GM23248 (cell line): ENCODE results near the gene TMEM255B. TPM values are rescaled to one million over a fixed set of nuclear protein-coding genes. Genes with fewer than 3 reads are reported as not detected.
"Not testable (repeated sequence)": the region's sequence is repeated elsewhere in the genome, so short reads cannot be mapped to it uniquely, and the experiment has no call there.

Source experiments
- DNase-seq: peaks from one replicate; pipeline ENCODE4 v3.0.0-alpha.2; 2015
- H2AFZ ChIP-seq: fragments of 200-600 bp; sonication (generic); 2 replicates; pipeline ENCODE4 v1.6.1; 2016; ENCODE audit warnings: antibody characterized with exemption
- H3F3A ChIP-seq: fragments of 200-600 bp; sonication (generic); 2 replicates; pipeline ENCODE4 v1.6.1; 2016; ENCODE audit warnings: mild to moderate bottlenecking, antibody characterized with exemption, mixed run types; ENCODE audit not compliant: insufficient read depth
- H3K27ac ChIP-seq: fragments of 200-600 bp; sonication (generic); 2 replicates; pipeline ENCODE4 v1.5.1; 2016; ENCODE audit warnings: mild to moderate bottlenecking
- H3K27me3 ChIP-seq: fragments of 200-600 bp; sonication (generic); replicated peaks from 2 replicates; pipeline ENCODE4 v1.6.1; 2016; ENCODE audit warnings: mild to moderate bottlenecking; ENCODE audit not compliant: insufficient read depth
- H3K36me3 ChIP-seq: fragments of 200-600 bp; sonication (generic); 2 replicates; pipeline ENCODE4 v1.6.1; 2016; ENCODE audit warnings: low read depth, mild to moderate bottlenecking
- H3K4me1 ChIP-seq: fragments of 200-600 bp; sonication (generic); 2 replicates; pipeline ENCODE4 v1.6.1; 2016; ENCODE audit warnings: mild to moderate bottlenecking; ENCODE audit not compliant: insufficient read depth
- H3K4me2 ChIP-seq: fragments of 200-600 bp; sonication (generic); one replicate; pipeline ENCODE4 v1.6.1; 2016; ENCODE audit warnings: mild to moderate bottlenecking; ENCODE audit not compliant: unreplicated experiment
- H3K4me3 ChIP-seq: fragments of 200-600 bp; sonication (generic); 2 replicates; pipeline ENCODE4 v1.5.1; 2016; ENCODE audit warnings: mild to moderate bottlenecking
- H3K79me2 ChIP-seq: fragments of 200-600 bp; sonication (generic); 2 replicates; pipeline ENCODE4 v1.6.1; 2016; ENCODE audit warnings: mild to moderate bottlenecking; ENCODE audit not compliant: insufficient read depth
- H3K9ac ChIP-seq: fragments of 200-600 bp; sonication (generic); 2 replicates; pipeline ENCODE4 v1.6.1; 2016; ENCODE audit warnings: mild to moderate bottlenecking
- H3K9me2 ChIP-seq: fragments of 200-600 bp; sonication (generic); 2 replicates; pipeline ENCODE4 v1.6.1; 2016; ENCODE audit warnings: mixed run types, mild to moderate bottlenecking, moderate library complexity; ENCODE audit not compliant: insufficient read depth
- H3K9me3 ChIP-seq: fragments of 200-600 bp; sonication (generic); one replicate; pipeline ENCODE4 v1.6.1; 2017; ENCODE audit warnings: low read depth
- H4K20me1 ChIP-seq: fragments of 200-600 bp; sonication (generic); 2 replicates; pipeline ENCODE4 v1.6.0; 2016; ENCODE audit not compliant: insufficient read depth
- EZH2 ChIP-seq: fragments of 200-600 bp; sonication (generic); IDR thresholded peaks from 2 replicates; pipeline ENCODE4 v1.6.1; 2018; ENCODE audit warnings: antibody characterized with exemption, mild to moderate bottlenecking; ENCODE audit not compliant: insufficient read depth, poor library complexity, severe bottlenecking
- EZH2phosphoT487 ChIP-seq: fragments of 200-600 bp; sonication (generic); IDR thresholded peaks from 2 replicates; pipeline ENCODE4 v1.6.1; 2018; ENCODE audit warnings: antibody characterized with exemption, moderate library complexity, mild to moderate bottlenecking, low read depth; ENCODE audit not compliant: insufficient read depth
- WGBS, 2 experiments: methylation state at CpG; one replicate each; pipeline ENCODE4 v1.1.6; 2015 to 2017; ENCODE audit warnings: low lambda C conversion rate in 2 of 2, low coverage in 1 of 2; ENCODE audit errors: missing lambda C conversion rate in 2 of 2; 5-methylcytosine and 5-hydroxymethylcytosine counted together
- in situ Hi-C: fragments of 300-500 bp; cut with MboI; formaldehyde crosslinking; loops from 2 replicates; pipeline ENCODE4 v1.15.0; 2020
- polyA plus RNA-seq: library from polyadenylated mRNA; unstranded; fragments of >200 nt; fragmentation: Nextera tagmentation; extraction: Ambion mirVana; gene quantifications from 2 replicates; pipeline ENCODE4 v1.2.1, GENCODE V29; 2016
- total RNA-seq: library from RNA; depleted of rRNA; stranded (reverse); fragments of >200 nt; shearing (Covaris generic); gene quantifications from 2 replicates; pipeline ENCODE4 v1.2.3, GENCODE V29; 2014

The TMEM255B gene
- total and polyA plus RNA-seq, 2 experiments from 2014 or later = 8.2 TPM; not detected in 1

DNA sequence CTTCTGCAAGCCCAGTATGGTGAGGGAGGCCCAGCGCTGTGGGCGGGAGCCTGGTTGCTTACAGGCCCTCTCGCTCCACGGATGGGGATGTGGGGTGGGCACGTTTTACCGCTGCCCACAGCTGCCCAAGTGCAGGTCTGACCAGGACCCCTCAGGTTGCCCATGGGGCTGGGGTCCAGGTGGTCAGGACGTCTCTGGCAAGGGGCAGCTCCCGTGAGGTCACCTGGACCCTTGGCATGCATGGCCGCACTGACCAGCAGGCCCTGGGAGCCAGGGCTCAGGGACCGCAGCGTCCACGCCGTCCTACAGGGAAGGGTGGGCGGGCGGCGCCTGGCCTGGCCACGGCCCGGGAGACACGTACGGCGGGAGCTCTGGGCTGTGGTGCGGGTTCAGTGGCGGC lies 72.0 kb downstream of the TMEM255B start:
- H3K4me2 ChIP-seq = no peak overlapping the region
- peaks cover 40% of the 10 kb centered on the region for H3K36me3 ChIP-seq
- no peak overlapping the region for H3K27ac ChIP-seq
- no peaks in the 10 kb centered on the region for H3K9me3 ChIP-seq
- in situ Hi-C loops = no loop called here
- no peaks in the 10 kb centered on the region for H3K9me2 ChIP-seq
- no peaks in the 10 kb centered on the region for H3K79me2 ChIP-seq
- H3K27me3 ChIP-seq = no peaks in the 10 kb centered on the region
- H4K20me1 ChIP-seq = no peaks in the 10 kb centered on the region
- 86 to 97% methylated on average over 19 to 21 of the region's 23 CpGs for WGBS, 2 experiments
- no peak overlapping the region for H3K9ac ChIP-seq
- no peak overlapping the region for H2AFZ ChIP-seq
- no peak for DNase-seq
- TF ChIP-seq EZH2 (no peak), EZH2phosphoT487 (no peak)
- H3F3A ChIP-seq = peaks cover 24% of the 10 kb centered on the region; the same call in 1 of the 2 replicates
- peaks cover 5% of the 10 kb centered on the region for H3K4me1 ChIP-seq
- H3K4me3 ChIP-seq = no peak overlapping the region

DNA sequence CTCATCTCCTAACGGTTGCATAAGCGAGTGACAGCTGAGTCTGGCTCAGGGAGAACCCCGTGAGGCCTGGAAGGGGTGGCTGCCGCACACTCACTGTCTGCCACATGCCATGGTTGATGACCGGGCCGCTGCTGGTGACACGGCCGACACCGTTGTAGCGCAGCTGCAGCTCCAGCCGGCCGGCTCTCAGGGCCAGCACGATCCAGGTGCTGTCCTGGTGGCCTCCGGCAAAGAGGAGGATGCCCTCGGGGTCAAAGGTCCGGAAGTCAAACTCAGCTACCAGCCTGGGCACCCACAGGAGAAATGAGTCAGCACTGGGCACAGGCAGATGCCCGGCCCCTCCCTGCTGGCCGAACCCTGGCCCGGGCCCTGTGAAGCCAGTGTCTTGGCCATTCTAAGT lies 73.2 kb downstream of the TMEM255B start:
- peaks cover 36% of the 10 kb centered on the region for H3K36me3 ChIP-seq
- H3K9me2 ChIP-seq = no peaks in the 10 kb centered on the region
- H3K9me3 ChIP-seq = no peaks in the 10 kb centered on the region
- no peak for DNase-seq
- H3K27ac ChIP-seq = no peak overlapping the region
- H3K79me2 ChIP-seq = no peaks in the 10 kb centered on the region
- TF ChIP-seq EZH2 = no peak
- TF ChIP-seq EZH2phosphoT487 = no peak
- in situ Hi-C loops = no loop called here
- no peak overlapping the region for H2AFZ ChIP-seq
- no peak overlapping the region for H3K9ac ChIP-seq
- H3K4me2 ChIP-seq = no peak overlapping the region
- peaks cover 24% of the 10 kb centered on the region; the same call in 1 of the 2 replicates for H3F3A ChIP-seq
- H4K20me1 ChIP-seq = no peaks in the 10 kb centered on the region
- H3K4me1 ChIP-seq = peaks cover 10% of the 10 kb centered on the region
- WGBS, 2 experiments = 89 to 92% methylated on average over 17 to 19 of the region's 19 CpGs
- no peaks in the 10 kb centered on the region for H3K27me3 ChIP-seq
- no peak overlapping the region for H3K4me3 ChIP-seq

DNA sequence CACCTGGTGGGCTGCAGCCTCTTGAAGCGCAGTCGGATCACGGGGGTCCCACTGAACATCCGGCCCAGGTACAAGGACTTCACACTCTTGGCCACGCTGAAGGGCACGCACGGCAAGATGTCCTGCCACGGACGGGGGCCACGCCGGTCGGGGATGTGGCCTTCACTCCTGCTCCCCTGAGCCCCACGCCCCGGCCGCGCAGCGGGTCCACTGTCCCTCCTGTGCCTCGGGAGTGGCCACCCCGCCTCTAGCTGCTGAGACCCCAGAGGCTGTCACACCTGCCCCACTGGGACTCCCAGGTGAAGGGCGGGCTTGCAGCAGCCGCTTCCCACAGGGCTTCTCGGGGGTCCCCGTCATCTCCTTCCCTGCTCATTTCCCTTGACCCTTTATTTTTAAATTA lies 73.6 kb downstream of the TMEM255B start:
- H3K4me3 ChIP-seq = no peak overlapping the region
- in situ Hi-C loops = no loop called here
- peaks cover 14% of the 10 kb centered on the region for H3K4me1 ChIP-seq
- no peak overlapping the region for H3K9ac ChIP-seq
- WGBS, 2 experiments = 95 to 96% methylated on average over 16 to 23 of the region's 23 CpGs
- DNase-seq = no peak
- no peaks in the 10 kb centered on the region for H3K9me3 ChIP-seq
- no peaks in the 10 kb centered on the region for H3K79me2 ChIP-seq
- no peaks in the 10 kb centered on the region for H4K20me1 ChIP-seq
- no peaks in the 10 kb centered on the region for H3K27me3 ChIP-seq
- peaks cover 24% of the 10 kb centered on the region; the same call in 1 of the 2 replicates for H3F3A ChIP-seq
- no peak overlapping the region for H3K27ac ChIP-seq
- no peak overlapping the region for H2AFZ ChIP-seq
- peaks cover 32% of the 10 kb centered on the region for H3K36me3 ChIP-seq
- no peak overlapping the region for H3K4me2 ChIP-seq
- no peak for TF ChIP-seq EZH2phosphoT487
- no peak for TF ChIP-seq EZH2
- H3K9me2 ChIP-seq = no peaks in the 10 kb centered on the region

DNA sequence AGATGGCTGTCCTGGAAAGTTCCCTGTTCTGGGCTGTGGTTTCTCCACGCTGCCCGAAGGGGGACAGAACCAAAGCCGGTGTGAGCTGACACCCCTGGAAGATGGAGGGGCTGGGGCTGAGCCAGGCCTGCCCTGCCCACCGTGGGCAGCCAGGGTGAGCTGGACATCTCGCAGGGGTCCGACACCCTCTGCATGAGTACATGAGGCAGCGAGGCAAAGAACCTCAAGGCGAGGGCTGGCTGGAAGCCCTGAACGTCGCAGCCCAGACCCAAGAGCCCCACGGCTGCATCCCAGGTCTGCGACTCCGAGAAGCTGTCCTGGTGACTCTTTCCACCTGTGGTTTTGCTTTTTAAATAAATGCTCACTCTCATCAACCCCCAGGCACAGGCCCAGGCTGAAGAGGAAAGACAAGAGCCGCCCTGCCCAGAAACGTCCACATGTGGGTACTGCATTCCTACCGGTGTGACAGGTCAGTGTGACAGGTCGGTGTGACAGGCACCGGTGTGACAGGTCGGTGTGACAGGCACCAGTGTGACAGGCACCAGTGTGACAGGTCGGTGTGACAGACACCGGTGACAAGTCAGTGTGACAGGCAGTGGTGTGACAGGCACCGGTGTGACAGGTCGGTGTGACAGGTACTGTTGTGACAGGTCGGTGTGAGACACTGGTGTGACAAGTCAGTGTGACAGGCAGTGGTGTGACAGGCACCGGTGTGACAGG lies 74.2 kb downstream of the TMEM255B start:
- H3K27me3 ChIP-seq = no peaks in the 10 kb centered on the region
- H3F3A ChIP-seq = peaks cover 24% of the 10 kb centered on the region; the same call in 1 of the 2 replicates
- no peak overlapping the region for H3K4me2 ChIP-seq
- H2AFZ ChIP-seq = no peak overlapping the region
- TF ChIP-seq EZH2 = no peak
- no peak for TF ChIP-seq EZH2phosphoT487
- H3K9me3 ChIP-seq = no peaks in the 10 kb centered on the region
- in situ Hi-C loops = no loop called here
- H3K9me2 ChIP-seq = no peaks in the 10 kb centered on the region
- no peaks in the 10 kb centered on the region for H4K20me1 ChIP-seq
- H3K9ac ChIP-seq = no peak overlapping the region
- H3K27ac ChIP-seq = no peak overlapping the region; the same call in 1 of the 2 replicates
- peaks cover 25% of the 10 kb centered on the region; the same call in 1 of the 2 replicates for H3K36me3 ChIP-seq
- no peak overlapping the region for H3K4me3 ChIP-seq
- WGBS, 2 experiments = 90 to 92% methylated on average over 24 of the region's 25 CpGs
- no peaks in the 10 kb centered on the region for H3K79me2 ChIP-seq
- no peak for DNase-seq
- H3K4me1 ChIP-seq = peaks cover 19% of the 10 kb centered on the region

DNA sequence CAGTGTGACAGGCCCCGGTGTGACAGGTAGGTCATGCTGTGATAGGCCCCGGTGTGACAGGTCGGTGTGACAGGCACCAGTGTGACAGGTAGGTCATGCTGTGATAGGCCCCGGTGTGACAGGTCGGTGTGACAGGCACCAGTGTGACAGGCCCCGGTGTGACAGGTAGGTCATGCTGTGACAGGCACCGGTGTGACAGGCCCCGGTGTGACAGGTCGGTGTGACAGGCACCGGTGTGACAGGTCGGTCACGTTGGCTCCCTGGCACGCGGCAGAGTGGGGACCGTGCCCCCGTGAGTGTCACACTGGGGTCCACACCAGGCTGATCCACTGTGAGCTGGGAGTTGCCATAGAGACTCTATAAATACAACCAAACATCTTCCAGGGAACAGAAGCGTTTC lies 75.0 kb downstream of the TMEM255B start:
- H3K36me3 ChIP-seq = peaks cover 22% of the 10 kb centered on the region; the same call in 1 of the 2 replicates
- H3K9me2 ChIP-seq, H3K4me2 ChIP-seq, H3K27ac ChIP-seq, DNase-seq, H2AFZ ChIP-seq, H4K20me1 ChIP-seq, H3K9me3 ChIP-seq, H3K79me2 ChIP-seq, H3K9ac ChIP-seq, H3K27me3 ChIP-seq, in situ Hi-C loops, H3K4me3 ChIP-seq: not testable (repeated sequence)
- peaks cover 24% of the 10 kb centered on the region; the same call in 1 of the 2 replicates for H3F3A ChIP-seq
- peaks cover 26% of the 10 kb centered on the region for H3K4me1 ChIP-seq
- 98 to 99% methylated on average over 10 to 17 of the region's 17 CpGs for WGBS, 2 experiments
